HepG2 (cell line): ENCODE data around the gene MEMO1. TPM values are rescaled to one million over a fixed set of nuclear protein-coding genes. Genes with fewer than 3 reads are reported as not detected.

Experiments
- ARID2 ChIP-seq: sonication (generic); formaldehyde crosslinking; IDR thresholded peaks from 2 replicates; pipeline ENCODE4 v1.8.1; 2022; ENCODE audit warnings: mild to moderate bottlenecking, missing genetic modification reagents, borderline replicate concordance
- CCAR2 ChIP-seq: fragments of 200-400 bp; formaldehyde crosslinking; optimal IDR thresholded peaks from 2 replicates; pipeline ENCODE3; 2018; ENCODE audit warnings: low read depth, mild to moderate bottlenecking, low read length, moderate library complexity
- ELF4 ChIP-seq: sonication (generic); formaldehyde crosslinking; IDR thresholded peaks from 2 replicates; pipeline ENCODE4 v1.5.0; 2020; ENCODE audit warnings: missing genetic modification reagents, mild to moderate bottlenecking, moderate library complexity, borderline replicate concordance
- ETV5 ChIP-seq: IDR thresholded peaks from 2 replicates; pipeline ENCODE4 v1.6.1; 2018; ENCODE audit warnings: missing biosample characterization, missing genetic modification reagents, inconsistent platforms, borderline replicate concordance
- HMGA1 ChIP-seq: sonication (generic); formaldehyde crosslinking; conservative IDR thresholded peaks from 2 replicates; pipeline ENCODE4 v1.4.0; 2020; ENCODE audit warnings: missing genetic modification reagents
- JUN ChIP-seq: sonication (generic); formaldehyde crosslinking; IDR thresholded peaks from 2 replicates; pipeline ENCODE4 v1.4.0; 2020; ENCODE audit warnings: mild to moderate bottlenecking, missing genetic modification reagents
- MTA1 ChIP-seq: sonication (generic); formaldehyde crosslinking; IDR thresholded peaks from 2 replicates; pipeline ENCODE4 v1.4.0; 2020; ENCODE audit warnings: missing genetic modification reagents, mild to moderate bottlenecking, borderline replicate concordance
- MXD4 ChIP-seq: IDR thresholded peaks from 2 replicates; pipeline ENCODE4 v1.6.1; 2016; ENCODE audit warnings: mild to moderate bottlenecking, missing biosample characterization, missing genetic modification reagents
- PITX1 ChIP-seq: sonication (generic); formaldehyde crosslinking; IDR thresholded peaks from 2 replicates; pipeline ENCODE4 v1.5.1; 2020; ENCODE audit warnings: mild to moderate bottlenecking, missing genetic modification reagents
- POLR2AphosphoS2 ChIP-seq: IDR thresholded peaks from 2 replicates; pipeline ENCODE4 v1.6.1; 2011; ENCODE audit warnings: low read depth, low read length, improper control_type of control experiment
- SIN3B ChIP-seq: fragments of 150-350 bp; IDR thresholded peaks from 2 replicates; pipeline ENCODE4 v1.6.1; 2014; ENCODE audit warnings: low read length
- ZBTB7B ChIP-seq: sonication (generic); formaldehyde crosslinking; IDR thresholded peaks from 2 replicates; pipeline ENCODE4 v1.4.0; 2020; ENCODE audit warnings: missing genetic modification reagents
- ZFX ChIP-seq: sonication (generic); formaldehyde crosslinking; IDR thresholded peaks from 2 replicates; pipeline ENCODE4 v1.4.0; 2020; ENCODE audit warnings: mild to moderate bottlenecking, low read depth, missing genetic modification reagents, moderate library complexity
- ZNF251 ChIP-seq: sonication (generic); formaldehyde crosslinking; IDR thresholded peaks from 2 replicates; pipeline ENCODE4 v1.9.0; 2021; ENCODE audit warnings: mild to moderate bottlenecking, missing genetic modification reagents
- ZNF263 ChIP-seq: sonication (generic); formaldehyde crosslinking; IDR thresholded peaks from 2 replicates; pipeline ENCODE4 v1.4.0; 2020; ENCODE audit warnings: missing genetic modification reagents
- ZNF879 ChIP-seq: sonication (generic); formaldehyde crosslinking; IDR thresholded peaks from 2 replicates; pipeline ENCODE4 v1.8.1; 2023; ENCODE audit warnings: missing genetic modification reagents
- polyA plus RNA-seq, 8 experiments: library from polyadenylated mRNA; depleted of rRNA in 3 of 8; stranded (reverse) in 7 of 8; unstranded in 1 of 8; fragments of >200 nt; fragmentation: Illumina TruSeq in 4 of 8; extraction: Trizol in 4 of 8; gene quantifications; 2 replicates each; pipeline versions ENCODE4 v1.2.1 to v1.2.3, GENCODE V29; 2011 to 2016; ENCODE audit warnings: low read depth in 4 of 8, missing spikeins in 1 of 8, mixed read lengths in 1 of 8; ENCODE audit not compliant: insufficient read depth in 1 of 8
- total RNA-seq, 5 experiments: library from RNA; depleted of rRNA; stranded (reverse); fragments of >200 nt; fragmentation: Illumina TruSeq; extraction: Trizol; gene quantifications; 2 replicates each; pipeline ENCODE4 v1.2.3, GENCODE V29; 2016; ENCODE audit warnings: low read depth in 1 of 5
- TF ChIP-seq, protein P1 (sequence below): sonication (generic); formaldehyde crosslinking; conservative IDR thresholded peaks from 2 replicates; pipeline ENCODE4 v1.4.0; 2020; ENCODE audit warnings: missing genetic modification reagents
- TF ChIP-seq, protein P2 (sequence below): sonication (generic); formaldehyde crosslinking; IDR thresholded peaks from 2 replicates; pipeline ENCODE4 v1.5.1; 2020; ENCODE audit warnings: missing genetic modification reagents, mild to moderate bottlenecking, borderline replicate concordance
- TF ChIP-seq, protein P3 (sequence below): sonication (generic); formaldehyde crosslinking; IDR thresholded peaks from 2 replicates; pipeline ENCODE4 v1.5.0; 2020; ENCODE audit warnings: mild to moderate bottlenecking, missing genetic modification reagents, moderate library complexity
- TF ChIP-seq, protein P4 (sequence below): sonication (generic); formaldehyde crosslinking; IDR thresholded peaks from 2 replicates; pipeline ENCODE4 v1.5.0; 2020; ENCODE audit warnings: mild to moderate bottlenecking, missing genetic modification reagents

Gene MEMO1
- total and polyA plus RNA-seq, 2 of the 13 experiments (the other 11 are each of a cell fraction or from before 2014, with no cell fraction given), result 69.8 to 81.6 TPM

DNA sequence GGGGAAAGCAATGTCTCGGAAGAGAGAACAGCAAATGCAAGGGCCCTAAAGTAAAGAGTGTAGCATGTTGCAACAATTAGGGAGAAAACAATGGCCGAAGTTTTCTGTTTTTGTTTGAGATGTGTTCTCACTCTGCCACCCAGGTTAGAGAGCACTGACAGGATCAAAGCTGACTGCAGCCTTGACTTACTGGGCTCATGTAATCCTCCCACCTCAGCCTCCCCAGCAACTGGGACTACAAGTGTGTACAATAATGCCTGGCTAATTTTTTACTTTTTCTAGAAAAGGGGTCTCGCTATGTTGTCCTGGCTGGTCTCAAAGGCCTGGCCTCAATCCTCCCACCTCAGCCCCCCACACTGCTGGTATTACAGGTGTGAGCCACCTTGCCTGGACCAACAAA is 23.9 kb downstream of the MEMO1 start (continued):
- no peak for TF ChIP-seq HMGA1 (CRISPR knock-in tag)
- TF ChIP-seq MTA1 (CRISPR knock-in tag), result no peak
- TF ChIP-seq ZFX (CRISPR knock-in tag), result no peak
- no peak for TF ChIP-seq ETV5 (CRISPR knock-in tag)
- no peak for TF ChIP-seq CCAR2
- TF ChIP-seq, protein P1, sequence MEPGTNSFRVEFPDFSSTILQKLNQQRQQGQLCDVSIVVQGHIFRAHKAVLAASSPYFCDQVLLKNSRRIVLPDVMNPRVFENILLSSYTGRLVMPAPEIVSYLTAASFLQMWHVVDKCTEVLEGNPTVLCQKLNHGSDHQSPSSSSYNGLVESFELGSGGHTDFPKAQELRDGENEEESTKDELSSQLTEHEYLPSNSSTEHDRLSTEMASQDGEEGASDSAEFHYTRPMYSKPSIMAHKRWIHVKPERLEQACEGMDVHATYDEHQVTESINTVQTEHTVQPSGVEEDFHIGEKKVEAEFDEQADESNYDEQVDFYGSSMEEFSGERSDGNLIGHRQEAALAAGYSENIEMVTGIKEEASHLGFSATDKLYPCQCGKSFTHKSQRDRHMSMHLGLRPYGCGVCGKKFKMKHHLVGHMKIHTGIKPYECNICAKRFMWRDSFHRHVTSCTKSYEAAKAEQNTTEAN, result no peak
- TF ChIP-seq POLR2AphosphoS2, result no peak
- no peak for TF ChIP-seq JUN
- no peak for TF ChIP-seq ZBTB7B (CRISPR knock-in tag)
- TF ChIP-seq MXD4 (CRISPR knock-in tag), result no peak
- TF ChIP-seq ZNF879 (CRISPR knock-in tag), result no peak
- TF ChIP-seq ZNF251 (CRISPR knock-in tag), result no peak
- TF ChIP-seq PITX1 (CRISPR knock-in tag), result peak; percentile 47; the same call in 1 of the 2 replicates
- no peak for TF ChIP-seq ELF4 (CRISPR knock-in tag)
- TF ChIP-seq SIN3B, result no peak
- TF ChIP-seq, protein P2, sequence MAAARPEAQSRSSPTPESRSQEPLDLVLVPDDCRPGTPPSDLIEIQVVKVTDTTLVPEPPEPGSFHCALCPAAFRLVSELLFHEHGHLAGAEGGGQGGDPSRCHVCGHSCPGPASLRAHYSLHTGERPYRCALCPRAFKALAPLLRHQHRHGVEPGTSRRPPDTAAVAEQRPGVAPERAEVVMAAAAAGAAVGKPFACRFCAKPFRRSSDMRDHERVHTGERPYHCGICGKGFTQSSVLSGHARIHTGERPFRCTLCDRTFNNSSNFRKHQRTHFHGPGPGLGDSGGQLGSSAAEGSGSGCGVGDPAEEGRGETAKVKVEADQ, result no peak
- TF ChIP-seq ZNF263 (CRISPR knock-in tag), result peak; percentile 90
- TF ChIP-seq, protein P3, sequence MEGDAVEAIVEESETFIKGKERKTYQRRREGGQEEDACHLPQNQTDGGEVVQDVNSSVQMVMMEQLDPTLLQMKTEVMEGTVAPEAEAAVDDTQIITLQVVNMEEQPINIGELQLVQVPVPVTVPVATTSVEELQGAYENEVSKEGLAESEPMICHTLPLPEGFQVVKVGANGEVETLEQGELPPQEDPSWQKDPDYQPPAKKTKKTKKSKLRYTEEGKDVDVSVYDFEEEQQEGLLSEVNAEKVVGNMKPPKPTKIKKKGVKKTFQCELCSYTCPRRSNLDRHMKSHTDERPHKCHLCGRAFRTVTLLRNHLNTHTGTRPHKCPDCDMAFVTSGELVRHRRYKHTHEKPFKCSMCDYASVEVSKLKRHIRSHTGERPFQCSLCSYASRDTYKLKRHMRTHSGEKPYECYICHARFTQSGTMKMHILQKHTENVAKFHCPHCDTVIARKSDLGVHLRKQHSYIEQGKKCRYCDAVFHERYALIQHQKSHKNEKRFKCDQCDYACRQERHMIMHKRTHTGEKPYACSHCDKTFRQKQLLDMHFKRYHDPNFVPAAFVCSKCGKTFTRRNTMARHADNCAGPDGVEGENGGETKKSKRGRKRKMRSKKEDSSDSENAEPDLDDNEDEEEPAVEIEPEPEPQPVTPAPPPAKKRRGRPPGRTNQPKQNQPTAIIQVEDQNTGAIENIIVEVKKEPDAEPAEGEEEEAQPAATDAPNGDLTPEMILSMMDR (CRISPR knock-in tag), result no peak
- TF ChIP-seq, protein P4, sequence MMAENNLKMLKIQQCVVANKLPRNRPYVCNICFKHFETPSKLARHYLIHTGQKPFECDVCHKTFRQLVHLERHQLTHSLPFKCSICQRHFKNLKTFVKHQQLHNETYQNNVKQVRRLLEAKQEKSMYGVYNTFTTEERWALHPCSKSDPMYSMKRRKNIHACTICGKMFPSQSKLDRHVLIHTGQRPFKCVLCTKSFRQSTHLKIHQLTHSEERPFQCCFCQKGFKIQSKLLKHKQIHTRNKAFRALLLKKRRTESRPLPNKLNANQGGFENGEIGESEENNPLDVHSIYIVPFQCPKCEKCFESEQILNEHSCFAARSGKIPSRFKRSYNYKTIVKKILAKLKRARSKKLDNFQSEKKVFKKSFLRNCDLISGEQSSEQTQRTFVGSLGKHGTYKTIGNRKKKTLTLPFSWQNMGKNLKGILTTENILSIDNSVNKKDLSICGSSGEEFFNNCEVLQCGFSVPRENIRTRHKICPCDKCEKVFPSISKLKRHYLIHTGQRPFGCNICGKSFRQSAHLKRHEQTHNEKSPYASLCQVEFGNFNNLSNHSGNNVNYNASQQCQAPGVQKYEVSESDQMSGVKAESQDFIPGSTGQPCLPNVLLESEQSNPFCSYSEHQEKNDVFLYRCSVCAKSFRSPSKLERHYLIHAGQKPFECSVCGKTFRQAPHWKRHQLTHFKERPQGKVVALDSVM, result peak; percentile 99
- no peak for TF ChIP-seq ARID2 (CRISPR knock-in tag)
